HG02571 (cell line): Measurements from ENCODE around the gene AMIGO3.

ENCODE experiments used
- ATAC-seq: cut with Tn5 transposase; IDR thresholded peaks from one replicate; pipeline ENCODE4 v1.9.1; 2021; ENCODE audit warnings: mild to moderate bottlenecking, moderate library complexity; ENCODE audit not compliant: unreplicated experiment

Gene AMIGO3

DNA sequence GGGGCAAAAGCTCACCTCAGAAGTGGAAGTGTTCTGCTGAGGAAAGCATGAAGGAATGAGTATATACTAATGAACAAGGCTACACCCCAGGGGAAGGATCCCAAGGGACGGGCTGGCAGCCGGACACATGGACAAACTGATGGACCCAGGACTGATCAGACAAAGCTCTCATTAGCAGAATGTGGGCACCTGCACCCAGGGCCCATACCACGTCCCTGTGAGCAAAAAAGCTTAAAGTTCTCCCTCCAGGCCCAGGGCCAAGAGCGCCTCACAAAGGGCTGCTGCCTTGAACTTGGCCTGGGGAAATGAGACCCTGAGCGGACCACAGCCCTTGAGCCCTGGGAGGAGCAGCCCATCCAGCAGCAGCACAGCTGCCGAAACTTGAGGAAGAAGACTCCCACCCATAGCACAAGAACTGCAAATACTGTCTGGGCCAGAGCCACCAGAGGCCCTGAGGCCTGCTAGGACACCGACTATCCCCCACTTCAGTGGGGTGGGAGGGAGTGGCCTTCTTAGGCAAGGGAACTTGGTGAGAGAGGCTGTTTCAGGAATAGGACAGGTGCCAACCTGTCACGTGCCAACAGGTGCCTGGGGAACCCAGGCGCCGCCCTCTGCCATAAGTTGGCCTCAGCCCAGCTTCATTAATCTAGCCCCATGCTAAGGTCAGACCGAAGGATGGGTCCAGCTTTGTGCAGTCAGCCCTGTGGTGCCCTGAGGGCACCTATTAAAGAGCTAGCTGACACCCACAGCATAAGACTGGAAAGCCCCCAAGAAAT lies 6.6 kb upstream of the AMIGO3 start:
- ATAC-seq, result no peak

DNA sequence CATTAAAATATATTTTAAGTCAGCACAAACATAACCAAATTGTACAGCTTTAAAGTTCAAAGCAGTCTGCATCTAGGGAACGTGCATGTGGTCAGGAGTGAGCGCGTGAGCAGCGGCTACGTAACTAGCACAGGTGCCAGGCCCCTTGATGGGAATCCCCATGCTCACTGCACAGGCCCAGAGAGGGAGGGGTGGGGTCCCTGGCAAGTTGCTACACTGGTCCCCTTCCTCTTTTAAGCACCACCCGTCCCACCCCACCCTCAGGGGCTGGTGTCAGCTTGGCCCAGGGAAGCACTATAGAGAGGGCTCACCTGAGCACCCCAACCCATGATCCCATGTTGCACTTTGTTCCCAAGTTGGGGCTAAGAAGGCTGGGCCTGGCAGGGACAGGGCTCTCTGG lies 5.1 kb upstream of the AMIGO3 start:
- ATAC-seq, result no peak

DNA sequence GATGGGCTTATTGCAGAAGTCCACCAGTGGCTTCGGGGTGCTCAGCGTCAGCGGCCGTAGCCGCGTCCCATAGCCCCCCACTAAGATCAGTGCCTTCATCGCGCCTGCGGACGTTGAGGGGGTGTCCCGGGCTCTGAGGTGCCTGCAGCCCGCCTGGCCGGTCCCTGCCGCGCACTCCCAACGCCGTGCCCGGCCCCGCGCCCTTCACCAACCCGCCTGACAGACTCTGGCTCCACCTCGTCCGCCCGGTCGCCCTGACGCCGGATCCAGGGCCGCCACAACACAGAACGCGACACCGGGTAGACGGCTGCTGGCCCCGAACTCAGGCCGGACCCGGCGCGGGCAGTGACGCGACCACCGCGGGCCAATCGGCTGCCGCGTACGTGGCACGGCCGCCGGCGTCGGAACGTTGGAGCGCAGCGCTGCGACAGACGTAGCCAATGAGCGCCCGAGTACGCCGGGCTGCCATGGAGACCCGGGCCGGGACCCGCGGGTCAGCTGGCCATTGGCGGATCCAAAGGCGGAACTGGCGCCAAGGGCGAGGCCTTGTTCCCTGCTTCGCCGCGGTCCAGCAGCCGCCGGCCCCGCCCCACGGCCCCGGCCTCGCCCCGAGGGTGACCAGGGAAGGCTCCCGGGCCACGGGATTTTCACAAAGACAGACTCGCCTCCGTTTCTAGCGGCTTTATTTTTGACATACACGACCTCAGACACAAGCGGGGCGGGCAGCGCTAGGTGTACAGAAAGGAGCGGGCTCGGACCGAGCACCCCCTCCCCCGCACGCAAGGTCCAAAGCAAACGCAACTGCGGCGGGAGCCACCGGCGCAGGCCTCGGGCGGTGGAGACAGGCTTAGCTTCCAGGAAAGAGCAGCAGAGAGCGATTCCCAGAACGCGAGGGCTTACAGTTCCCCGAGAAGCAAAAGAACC lies 4.4 kb upstream of the AMIGO3 start, which contains the start of gene GMPPB:
Gene GMPPB, minus strand, starts transcription at position 324 of the 924 bp plus-strand sequence. Its CDS starts 225 bp downstream, at position 99.
- peak; percentile 74 for ATAC-seq

DNA sequence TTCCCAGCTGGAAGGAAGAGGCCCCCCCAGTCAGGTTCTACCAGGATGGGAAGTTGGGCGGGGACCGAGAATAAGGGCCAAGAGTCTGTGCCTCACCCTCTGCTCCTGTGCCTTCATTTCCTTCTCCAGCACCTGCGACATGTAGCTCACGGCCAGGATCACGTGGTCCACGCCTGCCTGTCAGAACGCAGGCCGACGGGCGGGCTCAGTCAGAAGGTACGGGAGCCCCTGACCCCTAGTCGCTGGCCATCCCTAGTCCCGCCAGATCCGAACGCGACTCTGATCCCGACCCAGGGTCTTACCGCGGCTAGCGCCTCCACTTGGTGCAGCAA lies 3.8 kb upstream of the AMIGO3 start:
- ATAC-seq, result no peak

DNA sequence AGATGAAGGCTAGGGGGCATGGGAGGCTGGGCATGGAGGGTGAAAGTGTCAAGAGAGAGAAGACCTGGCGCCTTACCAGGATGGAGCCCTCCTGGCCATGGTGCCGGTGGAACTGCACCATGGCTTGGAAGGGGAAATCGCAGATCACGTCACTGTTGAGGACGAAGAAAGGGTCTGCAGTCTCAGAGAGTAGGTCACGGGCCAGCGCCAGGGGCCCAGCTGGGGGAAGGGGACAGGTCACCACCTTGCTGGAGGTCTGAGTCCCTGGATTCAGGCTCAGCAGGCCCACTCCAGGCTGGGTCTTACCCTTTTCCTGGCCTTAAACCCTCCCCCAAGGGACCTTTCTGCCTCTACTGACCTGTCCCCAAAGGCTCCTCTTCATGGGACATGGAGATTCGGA lies 3.4 kb upstream of the AMIGO3 start:
- ATAC-seq, result no peak

DNA sequence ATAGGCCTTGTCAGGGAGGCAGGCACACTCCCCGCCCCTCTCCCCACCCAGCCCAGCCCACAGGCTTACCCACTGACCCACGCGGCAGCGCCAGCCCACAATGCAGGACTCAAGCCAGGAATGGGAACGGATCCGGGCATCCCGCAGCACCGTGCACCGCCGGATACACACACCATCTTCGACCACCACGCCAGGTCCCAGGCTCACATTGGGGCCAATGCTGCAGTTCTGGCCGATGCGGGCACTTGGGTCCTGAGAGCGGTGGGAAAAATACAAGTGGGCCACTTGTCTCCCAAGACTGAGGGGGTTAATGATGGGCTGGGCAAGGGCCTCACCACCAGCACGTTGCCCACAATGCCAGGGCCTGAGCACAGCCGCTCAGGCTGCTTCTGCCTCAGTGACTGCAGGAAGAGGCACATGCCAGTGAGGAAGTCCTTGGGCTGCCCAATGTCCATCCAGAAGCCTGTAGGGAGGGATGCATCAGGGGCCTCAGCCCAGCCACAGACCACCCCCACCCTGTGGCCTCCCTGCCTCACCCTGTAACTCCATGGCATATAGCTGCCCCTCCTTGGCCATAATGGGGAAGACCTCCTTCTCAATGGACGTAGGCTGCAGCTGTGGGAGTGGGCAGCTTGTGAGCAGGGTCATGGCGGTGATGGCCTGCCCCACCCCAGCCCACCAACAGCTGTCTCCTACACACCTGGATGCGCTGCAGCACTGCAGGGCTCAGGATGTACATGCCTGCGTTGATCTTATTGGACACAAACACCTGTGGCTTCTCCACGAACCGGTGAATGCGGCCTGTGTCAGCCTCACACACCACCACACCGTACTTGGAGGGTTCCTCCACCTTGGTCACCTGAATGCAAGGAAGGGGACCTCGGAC lies 2.7 kb upstream of the AMIGO3 start:
- no peak for ATAC-seq

DNA sequence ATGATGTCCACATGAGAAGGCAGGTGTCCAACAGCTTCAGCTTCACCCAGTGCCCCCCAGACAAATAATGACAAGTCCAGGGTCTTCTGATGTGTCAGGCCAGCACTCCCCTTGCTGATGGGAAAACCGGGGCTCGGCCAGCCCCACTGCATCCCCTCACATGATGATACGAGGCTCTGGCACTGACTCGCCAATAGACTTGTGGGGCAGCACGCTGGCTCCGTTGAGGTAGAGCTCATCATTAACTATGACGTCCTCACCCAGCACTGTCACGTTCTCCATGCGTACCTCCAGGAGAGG lies 2.1 kb upstream of the AMIGO3 start:
- ATAC-seq, result no peak

DNA sequence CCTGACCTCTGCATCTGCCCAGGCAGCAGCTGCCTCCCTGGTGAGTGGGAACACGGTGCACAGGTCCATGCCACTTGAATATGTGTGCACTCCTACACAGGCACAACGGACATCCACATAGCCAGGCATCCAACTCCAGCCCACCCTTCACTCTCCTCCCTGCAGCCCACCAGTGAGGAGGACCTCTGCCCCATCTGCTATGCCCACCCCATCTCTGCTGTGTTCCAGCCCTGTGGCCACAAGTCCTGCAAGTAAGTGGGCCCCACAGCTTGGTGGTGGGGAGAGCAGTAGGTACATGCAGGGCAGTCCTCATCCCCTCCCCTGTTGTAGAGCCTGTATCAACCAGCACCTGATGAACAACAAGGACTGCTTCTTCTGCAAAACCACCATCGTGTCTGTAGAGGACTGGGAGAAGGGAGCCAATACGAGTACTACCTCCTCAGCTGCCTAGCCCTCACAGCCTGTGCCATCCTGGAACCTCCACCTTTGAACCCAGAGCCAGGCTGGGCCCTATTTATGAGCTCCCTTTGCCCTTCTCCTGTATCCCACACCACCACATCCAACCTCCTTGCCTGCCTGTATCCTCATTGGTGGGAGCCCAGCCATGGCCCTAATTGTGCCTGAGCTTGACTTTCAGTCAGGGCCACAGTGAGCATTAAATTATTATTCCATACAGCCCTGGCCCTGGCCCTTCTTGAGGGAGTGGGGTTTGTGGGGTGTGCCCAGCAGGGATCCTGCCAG lies 1.5 kb upstream of the AMIGO3 start:
- ATAC-seq, result no peak

DNA sequence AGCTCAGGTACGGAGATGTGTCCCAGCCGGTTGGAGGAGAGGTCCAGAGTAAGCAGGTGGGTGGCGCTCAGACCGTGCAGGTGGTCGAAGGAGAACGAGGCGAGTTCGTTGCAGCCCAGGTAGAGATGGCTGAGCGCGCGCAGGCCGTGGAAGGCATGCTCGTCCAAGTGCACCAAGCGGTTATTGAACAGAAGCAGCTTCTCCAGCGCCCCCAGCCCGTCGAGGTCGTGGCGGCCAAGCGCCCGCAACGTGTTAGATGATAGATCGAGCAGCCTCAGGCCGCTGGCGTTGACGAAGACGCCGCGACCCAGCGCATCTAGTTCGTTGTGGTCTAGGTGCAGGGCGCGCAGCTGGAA lies 648 bp downstream of the AMIGO3 start:
- no peak for ATAC-seq

DNA sequence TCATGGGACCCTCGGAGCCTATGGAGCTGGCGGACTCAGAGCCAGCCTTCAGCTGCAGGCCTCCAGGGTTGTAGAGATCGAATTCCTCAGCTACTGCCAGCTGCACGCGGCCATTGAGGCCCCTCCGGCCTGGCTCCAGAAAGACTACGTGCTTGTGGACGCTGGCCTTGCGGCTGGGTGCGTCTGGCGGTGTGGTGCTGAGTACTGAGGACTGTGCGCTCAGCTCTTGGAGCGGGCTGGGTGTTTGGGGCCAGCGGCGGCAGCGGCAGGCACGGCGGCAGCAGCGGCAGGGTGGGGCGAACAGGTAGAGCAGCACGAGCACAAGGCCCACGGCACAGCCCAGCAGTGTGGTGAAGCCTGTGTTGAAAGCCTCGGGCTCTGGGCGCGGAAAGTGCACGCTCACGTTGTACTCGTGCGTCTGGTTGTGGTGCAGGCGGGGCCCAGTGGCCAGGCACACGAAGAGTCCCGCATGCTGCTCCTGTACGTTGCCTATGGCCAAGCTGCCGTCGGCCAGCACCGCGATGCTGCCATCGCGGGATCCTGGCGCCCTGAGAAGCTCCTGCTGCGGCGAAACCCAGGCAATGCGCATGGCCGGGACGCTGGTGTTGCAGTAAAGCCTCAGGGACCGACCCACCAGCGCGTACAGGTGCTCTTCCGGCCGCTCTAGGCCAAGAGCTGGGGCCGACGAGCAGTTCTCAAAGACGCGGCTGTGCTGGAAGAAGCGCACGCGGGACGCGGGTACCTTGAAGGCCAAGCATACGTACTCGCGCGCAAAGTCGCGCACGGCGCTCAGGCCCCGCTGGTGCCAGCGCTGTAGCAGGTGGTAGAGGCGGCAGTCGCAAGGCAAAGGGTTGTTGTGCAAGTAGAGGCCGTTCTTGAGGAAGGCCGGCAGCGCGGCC lies 1.3 kb downstream of the AMIGO3 start:
- no peak for ATAC-seq

DNA sequence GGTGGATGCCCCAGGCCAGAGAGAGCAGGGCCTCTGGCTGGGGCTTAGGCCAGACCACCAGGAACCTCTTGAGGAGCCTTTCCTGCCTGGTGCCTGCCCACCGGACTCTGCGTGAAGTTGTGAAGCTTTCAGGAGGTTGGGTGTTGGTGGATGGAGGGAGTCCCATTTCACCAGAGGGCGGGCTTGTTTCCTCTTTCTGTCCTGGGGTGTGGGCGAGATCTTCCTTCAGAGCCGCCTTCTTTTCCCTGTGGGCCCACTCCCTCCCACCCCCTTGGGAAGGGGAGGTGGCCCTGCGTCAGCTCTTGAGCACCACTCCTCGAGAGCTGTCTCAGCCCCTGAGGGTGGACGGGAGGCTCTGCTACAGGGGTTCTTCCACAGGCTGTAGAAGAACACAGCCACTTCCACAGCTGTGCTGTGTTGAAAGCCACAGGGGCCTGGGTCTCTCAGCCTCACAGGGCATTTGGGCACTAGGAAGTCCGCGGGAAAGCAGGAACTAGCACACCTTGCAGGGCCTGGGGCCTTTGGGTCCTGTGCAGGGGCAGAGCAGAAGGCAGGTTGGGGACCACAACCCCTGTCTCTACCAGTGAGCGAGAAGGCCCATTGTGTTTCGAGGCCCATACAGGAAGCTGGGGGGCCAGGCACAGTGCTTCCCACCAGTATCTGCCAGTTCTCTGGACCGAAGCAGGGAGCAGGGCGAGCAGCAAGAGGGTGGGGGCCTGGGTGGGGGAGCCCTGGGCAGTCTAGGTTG lies 2.1 kb downstream of the AMIGO3 start:
- ATAC-seq, result no peak

DNA sequence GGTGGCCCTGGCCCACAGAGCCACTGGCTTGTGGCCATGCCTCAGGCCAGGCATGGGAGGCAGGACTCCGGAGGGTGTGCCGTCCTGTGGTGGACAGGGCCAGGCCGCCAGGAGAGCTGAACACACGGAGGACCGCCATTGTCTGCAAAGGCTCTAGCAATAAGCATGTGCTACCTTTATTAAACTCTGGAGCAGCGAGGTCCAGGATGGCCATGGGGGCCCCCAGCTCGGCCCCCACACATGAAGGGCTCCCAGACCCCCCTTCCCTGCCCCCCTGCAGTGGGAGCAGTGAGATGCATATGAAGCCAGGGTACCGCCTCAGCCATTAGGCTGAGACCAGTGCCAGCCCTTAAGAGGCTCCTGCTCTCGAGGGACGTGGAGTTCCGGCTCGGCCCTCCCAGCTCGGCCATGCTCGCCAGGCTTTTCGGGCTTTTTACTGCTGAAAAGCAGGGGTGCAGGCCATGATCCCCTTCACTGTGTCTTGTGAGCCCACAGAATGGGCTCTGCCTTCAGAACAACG lies 2.7 kb downstream of the AMIGO3 start:
- no peak for ATAC-seq

DNA sequence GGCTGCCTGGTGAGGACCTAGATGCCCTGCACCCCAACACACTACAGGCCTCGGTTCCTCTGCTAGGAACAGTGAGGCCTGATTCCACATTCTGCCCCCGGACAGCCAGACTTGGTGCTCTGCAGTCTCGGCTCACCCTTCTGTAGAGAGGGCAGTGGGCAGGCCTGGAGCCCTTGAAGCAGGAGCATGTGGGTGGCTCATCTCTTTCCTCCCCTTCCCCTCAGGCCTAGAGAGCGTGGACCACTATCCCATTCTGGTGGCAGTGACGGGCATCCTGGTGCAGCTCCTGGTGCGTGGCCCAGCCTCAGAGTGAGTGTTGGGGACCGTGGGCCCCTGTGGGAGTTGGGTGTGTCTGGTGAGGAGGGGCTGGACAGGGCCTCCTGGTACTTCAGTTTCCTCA lies 3.3 kb downstream of the AMIGO3 start:
- no peak for ATAC-seq

DNA sequence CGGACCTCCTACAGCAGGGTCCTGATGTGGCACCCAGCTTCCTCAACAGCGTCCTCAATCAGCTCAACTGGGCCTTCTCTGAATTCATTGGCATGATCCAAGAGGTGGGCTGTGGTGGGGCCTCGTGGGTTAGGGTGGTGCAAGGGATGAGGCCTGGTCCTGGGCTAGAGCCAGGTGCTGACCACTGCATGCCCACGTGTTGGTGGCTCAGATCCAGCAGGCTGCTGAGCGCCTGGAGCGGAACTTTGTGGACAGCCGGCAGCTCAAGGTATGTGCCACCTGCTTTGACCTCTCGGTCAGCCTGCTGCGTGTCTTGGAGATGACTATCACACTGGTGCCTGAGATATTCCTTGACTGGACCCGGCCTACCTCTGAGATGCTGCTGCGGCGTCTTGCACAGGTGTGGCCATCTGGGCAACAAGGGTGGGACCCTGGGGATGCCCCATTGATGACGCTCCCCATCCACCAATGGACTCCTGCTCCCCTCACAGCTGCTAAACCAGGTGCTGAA lies 3.8 kb downstream of the AMIGO3 start:
- no peak for ATAC-seq

DNA sequence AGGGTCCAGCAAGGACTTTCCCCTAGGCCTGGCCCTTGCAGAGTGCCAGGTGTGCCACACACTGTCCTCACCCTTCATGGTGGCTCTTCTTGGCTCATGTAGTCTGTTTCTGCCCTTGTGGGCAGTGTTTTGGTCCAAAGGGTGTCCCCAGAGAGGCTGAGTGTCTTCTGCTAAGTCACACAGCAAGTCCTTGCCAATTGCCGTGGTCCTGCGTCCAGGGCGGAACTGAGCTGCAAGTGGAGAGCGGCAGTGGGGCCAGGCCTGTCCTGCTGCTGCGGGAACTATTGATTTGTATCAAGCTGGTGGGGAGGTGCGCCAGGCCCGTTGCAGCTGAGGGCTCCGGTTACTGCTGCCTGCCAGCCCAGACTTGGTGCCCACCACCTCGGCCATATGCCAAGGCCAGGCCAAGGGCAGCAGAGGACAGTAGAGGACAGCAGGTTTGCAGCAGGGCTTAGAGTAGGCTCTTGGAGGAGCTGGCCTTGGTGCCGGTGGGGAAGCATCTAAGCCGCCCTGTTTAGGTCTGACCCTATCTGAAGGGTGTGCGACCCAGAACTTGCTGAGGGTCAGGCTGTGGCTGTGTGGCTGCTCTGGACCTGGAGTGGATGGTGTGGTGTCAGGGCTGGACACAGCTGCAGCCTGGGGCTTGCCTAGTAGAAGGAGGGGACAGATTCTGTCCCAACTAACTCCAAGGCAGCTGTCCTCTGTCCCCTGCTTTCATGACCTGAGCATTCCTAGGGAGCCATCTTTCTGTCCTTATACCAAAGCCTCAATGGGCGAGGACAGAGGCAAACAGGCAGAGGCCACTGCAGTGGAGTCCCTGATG lies 4.5 kb downstream of the AMIGO3 start:
- no peak for ATAC-seq

DNA sequence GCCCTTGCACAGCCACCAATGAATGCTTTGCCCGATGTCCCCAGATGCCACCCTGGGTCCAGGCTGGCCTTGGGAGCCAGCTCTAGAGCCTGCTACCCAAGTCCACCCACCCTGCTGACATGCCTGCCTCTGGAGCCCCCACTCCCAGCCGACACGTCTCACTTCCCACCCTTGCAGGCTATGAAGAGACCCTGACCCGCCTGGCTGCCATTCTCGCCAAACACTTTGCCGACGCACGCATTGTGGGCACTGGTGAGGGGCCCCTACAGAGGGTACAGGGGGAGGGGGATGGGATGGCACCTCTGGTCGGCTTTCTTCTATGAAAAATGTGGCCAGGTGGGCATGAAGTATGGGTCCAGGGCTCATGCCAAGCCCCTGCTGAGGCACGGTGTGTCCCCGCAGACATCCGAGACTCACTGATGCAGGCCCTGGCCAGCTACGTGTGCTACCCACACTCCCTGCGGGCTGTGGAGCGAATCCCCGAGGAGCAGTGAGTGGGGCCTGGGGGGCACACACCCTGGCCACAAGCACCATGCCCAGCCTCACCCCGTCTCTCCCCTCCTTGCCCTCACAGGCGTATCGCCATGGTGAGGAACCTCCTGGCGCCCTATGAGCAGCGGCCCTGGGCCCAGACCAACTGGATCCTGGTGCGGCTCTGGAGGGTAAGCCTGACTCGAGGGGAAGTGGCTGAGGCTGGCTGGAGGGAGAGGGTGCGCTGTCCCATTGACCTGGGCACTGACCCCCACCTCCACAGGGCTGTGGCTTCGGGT lies 6.0 kb downstream of the AMIGO3 start:
- no peak for ATAC-seq
